ENCODE data around the gene CTSA. TPM values are rescaled to one million over a fixed set of nuclear protein-coding genes. Genes with fewer than 3 reads are reported as not detected.
A peak's percentile ranks its signal among the peaks of the same experiment; 100 is the strongest.

CTSA gene
- total RNA-seq, 1 donor from 2014 or later, result 172 TPM

- H3K4me3 Mint-ChIP-seq (ENCODE audit: unreplicated experiment), result no peak overlapping the region
- no peaks in the 10 kb centered on the region for H3K9me3 Mint-ChIP-seq (ENCODE audit: low read depth)
- H3K4me1 Mint-ChIP-seq (ENCODE audit: low read depth), result peaks cover 4% of the 10 kb centered on the region
- DNase-seq (ENCODE audit: low spot score), result no peak
- peaks cover 6% of the 10 kb centered on the region for H3K36me3 Mint-ChIP-seq (ENCODE audit: low read depth)
- no peak for TF ChIP-seq CTCF (IDR thresholded peaks at IDR 0.05)
- no peak overlapping the region for H3K27ac Mint-ChIP-seq (ENCODE audit: unreplicated experiment)
- no peaks in the 10 kb centered on the region for H3K27me3 Mint-ChIP-seq (ENCODE audit: low read depth)
Measured at GRCh38 chr20:45904583-45905504, 13.7 kb downstream of the CTSA start.

- no peaks in the 10 kb centered on the region for H3K9me3 Mint-ChIP-seq (ENCODE audit: low read depth)
Measured at GRCh38 chr20:45905505-45906079, 14.5 kb downstream of the CTSA start.

GRCh38 chr20:45907219-45907948 lies 16.2 kb downstream of the CTSA start:
- Mint-ChIP-seq H3K4me3 (ENCODE audit: unreplicated experiment) (no peak overlapping the region), H3K27me3 (ENCODE audit: low read depth) (no peaks in the 10 kb centered on the region), H3K4me1 (ENCODE audit: low read depth) (peaks cover 23% of the 10 kb centered on the region), H3K36me3 (ENCODE audit: low read depth) (peaks cover 6% of the 10 kb centered on the region), H3K27ac (ENCODE audit: unreplicated experiment) (no peak overlapping the region), H3K9me3 (ENCODE audit: low read depth) (no peaks in the 10 kb centered on the region)
- no peak for DNase-seq (ENCODE audit: low spot score)
- TF ChIP-seq CTCF (IDR thresholded peaks at IDR 0.05), result no peak

More at GRCh38 chr20:45905505-45906079, 14.5 kb downstream of the CTSA start:
- no peak for TF ChIP-seq CTCF (IDR thresholded peaks at IDR 0.05)
- DNase-seq (ENCODE audit: low spot score), result no peak
- Mint-ChIP-seq H3K27me3 (ENCODE audit: low read depth) (no peaks in the 10 kb centered on the region), H3K27ac (ENCODE audit: unreplicated experiment) (no peak overlapping the region), H3K4me3 (ENCODE audit: unreplicated experiment) (no peak overlapping the region), H3K36me3 (ENCODE audit: low read depth) (peaks cover 6% of the 10 kb centered on the region), H3K4me1 (ENCODE audit: low read depth) (peaks cover 9% of the 10 kb centered on the region)

GRCh38 chr20:45908084-45908483 lies 16.9 kb downstream of the CTSA start:
- Mint-ChIP-seq H3K9me3 (ENCODE audit: low read depth) (no peaks in the 10 kb centered on the region), H3K36me3 (ENCODE audit: low read depth) (peaks cover 6% of the 10 kb centered on the region), H3K27me3 (ENCODE audit: low read depth) (no peaks in the 10 kb centered on the region), H3K4me3 (ENCODE audit: unreplicated experiment) (no peak overlapping the region), H3K27ac (ENCODE audit: unreplicated experiment) (no peak overlapping the region), H3K4me1 (ENCODE audit: low read depth) (peaks cover 25% of the 10 kb centered on the region)
- TF ChIP-seq CTCF (IDR thresholded peaks at IDR 0.05), result no peak
- DNase-seq (ENCODE audit: low spot score), result no peak

- Mint-ChIP-seq H3K36me3 (ENCODE audit: low read depth) (peaks cover 6% of the 10 kb centered on the region), H3K4me3 (ENCODE audit: unreplicated experiment) (no peak overlapping the region), H3K9me3 (ENCODE audit: low read depth) (no peaks in the 10 kb centered on the region), H3K27ac (ENCODE audit: unreplicated experiment) (peak overlapping the region; percentile 20), H3K27me3 (ENCODE audit: low read depth) (no peaks in the 10 kb centered on the region), H3K4me1 (ENCODE audit: low read depth) (peaks cover 25% of the 10 kb centered on the region)
- TF ChIP-seq CTCF (IDR thresholded peaks at IDR 0.05), result no peak
- DNase-seq (ENCODE audit: low spot score), result no peak
Measured at GRCh38 chr20:45909336-45909808, 18.2 kb downstream of the CTSA start.
